Right lung (tissue), 5 donors: ENCODE data around the gene SDSL. TPM values are rescaled to one million over a fixed set of nuclear protein-coding genes. Genes with fewer than 3 reads are reported as not detected.
A peak's percentile ranks its signal among the peaks of the same experiment; 100 is the strongest.

Experiments used
- DNase-seq, 2 donors: peaks; one replicate each; pipeline ENCODE4 v3.0.0-alpha.2; 2013
- polyA plus RNA-seq, 5 donors: library from polyadenylated mRNA; unstranded; fragments of 120-200 nt; gene quantifications; one replicate each; pipeline versions ENCODE4 v1.2.1 to v1.2.3, GENCODE V29; 2013; ENCODE audit warnings: inconsistent platforms in 1 of 5, low replicate concordance in 1 of 5; ENCODE audit not compliant: insufficient read length in 5 of 5, insufficient read depth in 1 of 5

Gene SDSL
- polyA plus RNA-seq, 5 donors, result 3.1 to 5.5 (median 5.1) TPM

- DNase-seq, result no peak
These were observed 23.5 kb downstream of the SDSL start for GRCh38 chr12:113445544-113446171.

DNA sequence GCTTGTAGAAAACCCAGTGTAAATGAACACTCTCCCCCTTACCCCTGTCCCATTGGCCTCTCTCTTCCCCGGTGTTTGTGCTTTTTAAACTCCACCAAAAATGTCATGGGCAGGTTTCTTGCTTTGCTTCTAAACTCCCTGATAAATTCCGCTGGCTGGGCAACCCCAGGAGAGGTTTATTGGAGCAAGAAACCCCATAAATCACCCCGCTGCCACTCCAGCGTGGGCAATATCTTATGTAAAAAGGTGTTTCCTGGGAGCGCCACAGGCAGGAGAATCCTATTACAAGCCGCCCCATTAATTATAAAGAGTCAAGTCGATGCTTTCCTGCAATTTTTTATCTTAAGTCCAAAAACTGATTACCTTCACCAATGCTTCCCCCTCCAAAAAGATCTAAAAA is 26.7 kb downstream of the SDSL start:
- no peak for DNase-seq

DNA sequence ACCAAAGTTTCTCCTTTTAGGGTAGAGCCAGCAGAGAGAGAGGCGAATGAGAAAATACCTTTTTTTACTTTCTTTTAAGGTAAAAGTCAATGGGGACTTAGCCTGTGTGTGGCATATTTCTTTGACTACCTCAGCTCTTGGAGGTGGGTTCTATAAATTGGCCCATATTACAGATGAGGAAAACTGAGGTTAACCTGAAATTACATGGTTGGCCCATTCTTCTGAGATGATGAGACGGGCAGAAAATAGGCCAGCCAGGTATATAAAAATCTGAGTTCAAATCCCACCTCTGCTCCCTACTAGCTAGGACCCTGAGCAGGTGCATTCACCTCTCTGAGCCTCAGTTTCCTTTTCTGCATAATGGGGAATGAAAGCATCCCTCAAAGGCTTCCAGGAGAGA is 27.1 kb downstream of the SDSL start:
- DNase-seq, result no peak

GRCh38 chr12:113449839-113450238 is 27.7 kb downstream of the SDSL start:
- DNase-seq, result no peak

GRCh38 chr12:113452458-113452857 is 30.3 kb downstream of the SDSL start:
- DNase-seq, result no peak

DNA sequence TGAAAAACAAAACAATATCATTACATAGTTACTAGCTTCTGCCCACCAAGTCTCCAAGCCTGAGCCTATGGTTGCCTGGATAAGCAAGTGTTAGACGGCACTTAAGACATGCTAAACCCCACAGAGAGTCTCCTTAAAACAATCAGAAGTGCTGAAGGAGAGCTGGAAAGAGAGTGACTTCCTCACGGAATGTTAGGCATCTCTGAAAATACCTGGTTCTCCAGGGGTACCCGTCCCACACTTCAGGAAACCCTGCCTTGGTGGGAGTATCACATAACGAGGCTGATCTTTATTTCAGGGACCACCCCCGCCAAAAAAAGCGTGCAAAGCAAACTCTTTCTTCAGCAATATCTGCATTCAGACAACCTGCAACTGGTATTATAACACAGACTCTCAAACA is 31.1 kb downstream of the SDSL start:
- no peak for DNase-seq

DNA sequence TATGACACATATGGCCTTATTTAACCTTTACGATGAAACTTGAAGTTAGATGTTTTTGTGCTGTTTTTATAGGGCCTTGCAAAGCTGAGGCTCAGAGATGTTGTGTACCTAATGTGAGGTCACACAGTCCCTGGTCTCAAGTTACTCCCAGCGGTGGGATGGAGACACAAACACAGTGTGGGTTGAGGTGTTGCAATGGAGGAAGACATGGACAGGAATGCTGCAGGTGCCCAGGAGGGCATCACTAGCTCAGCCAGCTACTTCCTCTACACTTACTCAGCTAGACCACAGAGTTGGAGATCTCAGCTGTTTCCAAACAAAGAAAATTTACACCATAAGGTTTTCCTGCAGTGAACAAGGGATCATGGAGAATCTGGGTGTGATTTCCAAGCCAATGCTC is 34.0 kb downstream of the SDSL start:
- no peak for DNase-seq

DNA sequence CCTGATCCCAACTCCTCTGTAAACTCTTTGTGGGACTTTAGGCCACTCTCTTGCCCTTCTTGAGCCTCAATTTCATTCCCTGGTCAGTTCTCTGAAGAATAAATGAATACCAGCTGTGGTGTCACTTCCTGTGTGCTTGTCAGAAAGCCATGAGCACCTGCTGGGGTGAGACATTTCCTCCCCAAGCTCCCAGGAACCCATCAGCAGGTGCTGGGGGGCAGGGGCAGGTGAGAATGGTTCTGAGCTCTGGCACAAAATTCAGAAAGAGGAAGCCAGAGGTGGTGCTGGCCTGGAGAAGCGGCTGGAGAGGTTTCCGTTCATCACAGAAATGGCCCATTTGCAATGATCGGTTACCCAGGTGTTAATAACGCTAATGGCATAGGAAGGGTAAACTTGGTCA is 34.6 kb downstream of the SDSL start:
- no peak for DNase-seq

DNA sequence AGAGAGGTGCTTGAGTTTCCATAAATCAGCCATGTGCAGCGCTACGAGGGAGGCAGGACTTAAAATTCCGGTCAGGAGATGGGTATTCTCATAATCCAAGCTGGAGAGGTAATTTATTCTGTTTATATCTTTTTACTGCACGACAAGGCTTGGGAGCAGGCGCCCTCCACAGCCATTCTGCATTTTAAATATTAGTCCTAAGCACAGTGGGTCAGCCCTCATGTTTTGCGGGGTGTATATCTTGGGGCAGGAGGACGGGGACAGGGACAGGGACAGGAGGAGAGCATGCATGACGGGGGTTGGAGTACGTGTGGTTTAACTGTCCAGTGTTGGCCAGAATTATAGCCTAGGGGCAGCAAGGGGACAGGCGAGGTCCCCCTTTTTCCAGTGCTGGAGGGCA is 35.0 kb downstream of the SDSL start:
- DNase-seq, result no peak

- DNase-seq, result no peak
These were observed 35.5 kb downstream of the SDSL start for GRCh38 chr12:113457710-113458109.

DNA sequence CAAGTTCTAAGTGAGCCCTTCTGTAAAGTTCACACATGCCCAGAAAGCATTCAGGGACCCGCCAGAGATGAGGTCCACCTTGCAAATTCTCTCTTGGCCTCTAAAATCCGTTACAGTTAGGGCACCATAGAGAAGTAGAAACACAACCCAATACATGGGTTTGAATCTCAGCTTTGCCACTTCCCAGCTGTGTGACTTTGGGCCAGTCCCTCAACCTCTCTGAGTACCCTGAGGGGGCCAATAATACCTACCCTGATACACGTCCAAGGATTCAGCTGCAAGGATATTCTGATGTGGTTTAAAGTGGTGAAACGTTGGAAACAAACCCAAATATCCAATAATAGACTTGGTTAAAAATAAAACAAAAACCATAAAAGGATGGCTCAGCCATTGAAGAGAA is 37.8 kb downstream of the SDSL start:
- DNase-seq, result no peak

DNA sequence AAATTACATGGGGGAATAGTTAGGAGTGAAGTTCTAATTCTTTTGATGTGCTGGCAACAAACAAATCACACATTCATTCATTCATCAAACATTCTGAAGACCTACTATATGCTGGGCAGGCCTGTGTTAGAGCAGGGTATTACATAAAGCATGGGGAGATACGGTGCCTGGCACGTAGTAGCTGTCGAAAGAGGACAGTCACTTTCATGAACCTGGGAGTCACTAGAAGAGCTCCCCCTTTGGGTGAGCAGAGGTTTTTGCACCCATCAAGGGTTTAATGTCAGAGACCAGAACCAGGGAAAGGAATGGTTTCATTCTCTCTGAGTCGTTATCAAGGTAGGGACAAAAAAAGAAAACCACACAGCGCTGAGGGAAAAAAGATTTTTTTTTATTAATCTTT is 39.5 kb downstream of the SDSL start:
- DNase-seq, result no peak

DNA sequence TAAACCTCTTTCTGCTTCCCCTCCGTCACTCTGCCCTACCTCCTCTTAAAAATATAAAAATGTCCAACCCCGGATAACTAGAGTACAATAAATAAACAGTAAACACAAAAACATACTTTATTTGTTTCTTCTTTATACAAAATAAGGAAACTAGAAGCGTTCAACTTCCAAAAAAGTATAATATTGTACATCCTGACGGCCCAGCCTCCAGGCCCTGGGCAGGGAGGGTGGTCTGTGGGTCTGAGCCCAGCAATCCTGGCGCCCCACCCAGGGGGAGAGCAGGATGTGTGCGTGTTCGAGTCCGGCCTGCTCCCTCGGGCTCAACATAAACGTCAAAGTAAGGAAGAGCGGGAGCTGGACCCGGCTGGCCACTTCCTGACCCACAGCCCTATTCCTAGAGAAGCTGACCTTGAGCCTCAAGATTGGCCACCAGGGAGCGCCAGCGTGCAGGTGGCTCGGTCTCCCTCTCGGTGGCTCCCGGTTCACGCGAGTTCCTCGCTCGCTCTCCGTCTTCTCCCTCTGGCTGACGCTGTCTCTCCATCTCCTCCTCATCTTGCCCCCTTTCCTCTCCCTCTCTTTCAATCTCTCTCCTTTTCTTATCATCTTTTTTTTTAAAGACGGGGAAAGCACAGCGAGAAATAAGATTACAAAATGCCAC is 40.1 kb downstream of the SDSL start:
- peak; percentile 36 to 54 for DNase-seq

DNA sequence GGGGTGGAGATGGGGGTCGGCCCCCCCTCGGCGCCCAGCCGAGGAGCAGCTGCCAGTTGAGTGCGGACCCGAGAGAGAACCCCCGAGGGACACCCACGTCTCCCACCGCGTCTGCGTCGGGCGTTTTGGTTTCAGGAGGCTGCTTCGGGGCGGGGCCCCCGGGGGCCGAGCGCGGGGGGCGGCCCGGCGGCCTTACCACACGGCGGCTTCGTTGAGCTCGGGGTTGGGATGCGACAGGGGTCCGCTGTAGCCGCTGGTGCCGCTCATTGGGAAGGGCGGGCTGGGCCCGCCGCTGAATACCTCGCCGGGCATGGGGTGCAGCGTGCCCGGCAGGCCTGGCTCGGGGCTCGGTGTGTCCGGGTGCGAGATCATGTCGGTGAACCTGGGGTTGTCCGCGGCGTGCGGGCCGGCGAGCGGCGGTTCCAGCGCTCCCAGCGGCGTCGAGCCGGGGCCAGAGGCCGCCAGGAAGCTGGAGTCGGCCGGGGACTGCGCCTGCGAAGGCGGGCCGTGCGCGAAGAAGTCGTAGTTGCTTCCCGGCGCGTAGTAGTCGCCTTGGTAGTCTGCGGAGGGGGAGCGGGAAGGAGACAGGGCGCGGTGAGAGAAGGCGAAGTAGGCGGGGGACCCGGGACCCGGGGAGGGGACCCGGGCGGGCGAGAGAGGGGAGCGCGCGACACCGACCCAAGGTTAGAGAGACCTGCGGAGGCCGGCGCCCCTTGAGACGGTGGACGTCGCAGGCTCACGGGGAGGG is 41.0 kb downstream of the SDSL start:
- no peak for DNase-seq

- DNase-seq, result no peak
These were observed 41.7 kb downstream of the SDSL start for GRCh38 chr12:113463746-113464451.

- no peak for DNase-seq
These were observed 42.2 kb downstream of the SDSL start for GRCh38 chr12:113464452-113464775.

- no peak for DNase-seq
These were observed 42.9 kb downstream of the SDSL start for GRCh38 chr12:113464852-113465719.

DNA sequence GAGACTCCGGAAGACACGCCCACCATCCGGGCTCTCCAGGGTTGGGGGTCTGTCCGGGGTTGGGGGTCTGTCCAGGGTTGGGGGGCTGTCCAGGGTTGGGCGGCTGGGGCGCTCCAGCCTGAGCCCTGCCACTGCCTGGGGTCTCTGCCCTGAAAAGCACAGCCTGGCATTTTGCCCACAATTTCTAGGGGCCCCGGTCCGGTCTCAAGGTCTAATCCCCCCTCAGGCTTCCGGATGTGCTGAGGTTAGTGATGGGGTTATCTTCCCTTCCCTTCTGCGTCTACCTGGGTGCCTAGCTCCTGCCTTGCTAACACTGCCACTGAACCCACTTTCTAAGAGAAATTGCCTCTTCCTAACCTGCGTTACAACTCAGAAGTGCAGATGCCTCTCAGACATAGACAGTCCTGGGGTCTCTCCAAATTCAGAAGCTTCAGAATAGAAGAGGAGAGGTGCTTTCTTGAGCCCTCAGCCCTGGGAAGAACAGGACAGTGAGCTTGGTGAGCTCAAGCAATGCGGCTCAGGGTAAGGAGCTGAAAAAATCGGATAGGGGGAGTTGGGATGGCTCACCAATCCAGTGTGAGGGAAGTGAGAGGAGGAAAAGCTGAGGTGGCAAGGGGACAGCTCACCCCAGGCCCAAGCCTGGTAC is 43.8 kb downstream of the SDSL start:
- DNase-seq, result no peak

GRCh38 chr12:113466454-113467141 is 44.4 kb downstream of the SDSL start:
- DNase-seq, result no peak

- no peak for DNase-seq
These were observed 44.9 kb downstream of the SDSL start for GRCh38 chr12:113467142-113467501.
